HEK293 (cell line): Measurements from ENCODE around the gene IL12RB1.

Experiments
- GLI2 ChIP-seq: fragments of 450-650 bp; formaldehyde crosslinking; IDR thresholded peaks from 2 replicates; pipeline ENCODE4; 2017; ENCODE audit warnings: missing biosample characterization, missing genetic modification characterization, low read depth, borderline replicate concordance
- HOXD13 ChIP-seq: sonication (generic); formaldehyde crosslinking; IDR thresholded peaks from 2 replicates; pipeline ENCODE4 v1.8.0; 2022; ENCODE audit warnings: missing genetic modification reagents, borderline replicate concordance
- KLF17 ChIP-seq: fragments of 450-650 bp; formaldehyde crosslinking; IDR thresholded peaks from 2 replicates; pipeline ENCODE4 v1.5.1; 2016; ENCODE audit warnings: missing biosample characterization, missing genetic modification characterization
- MEIS1 ChIP-seq: sonication (generic); formaldehyde crosslinking; IDR thresholded peaks from 2 replicates; pipeline ENCODE4 v1.8.1; 2022; ENCODE audit warnings: missing genetic modification reagents, mild to moderate bottlenecking, borderline replicate concordance
- OSR2 ChIP-seq: fragments of 450-650 bp; formaldehyde crosslinking; IDR thresholded peaks from 2 replicates; pipeline ENCODE4 v1.5.1; 2016; ENCODE audit warnings: missing biosample characterization, missing genetic modification characterization
- RBAK ChIP-seq: fragments of 450-650 bp; formaldehyde crosslinking; IDR thresholded peaks from 2 replicates; pipeline ENCODE4 v1.5.1; 2016; ENCODE audit warnings: missing biosample characterization, missing genetic modification characterization
- ZBTB20 ChIP-seq: fragments of 450-650 bp; formaldehyde crosslinking; IDR thresholded peaks from 2 replicates; pipeline ENCODE4 v1.5.1; 2016; ENCODE audit warnings: missing biosample characterization, missing genetic modification characterization
- ZBTB48 ChIP-seq: fragments of 450-650 bp; formaldehyde crosslinking; IDR thresholded peaks from 2 replicates; pipeline ENCODE4 v1.5.1; 2016; ENCODE audit warnings: missing biosample characterization, missing genetic modification characterization
- ZBTB7A ChIP-seq: fragments of 450-650 bp; formaldehyde crosslinking; IDR thresholded peaks from 2 replicates; pipeline ENCODE4 v1.5.1; 2016; ENCODE audit warnings: low read depth, missing biosample characterization, missing genetic modification characterization
- ZNF133 ChIP-seq: fragments of 450-650 bp; formaldehyde crosslinking; IDR thresholded peaks from 2 replicates; pipeline ENCODE4 v1.5.1; 2016; ENCODE audit warnings: missing biosample characterization, missing genetic modification characterization
- ZNF155 ChIP-seq: fragments of 450-650 bp; formaldehyde crosslinking; IDR thresholded peaks from 2 replicates; pipeline ENCODE4 v1.5.1; 2016; ENCODE audit warnings: missing biosample characterization, missing genetic modification characterization
- ZNF335 ChIP-seq: fragments of 450-650 bp; formaldehyde crosslinking; conservative IDR thresholded peaks from 2 replicates; pipeline ENCODE4 v1.5.1; 2016; ENCODE audit warnings: missing biosample characterization, missing genetic modification characterization
- ZNF513 ChIP-seq: fragments of 450-650 bp; IDR thresholded peaks from 2 replicates; pipeline ENCODE4 v1.5.1; 2018; ENCODE audit warnings: missing biosample characterization, missing genetic modification characterization
- ZNF521 ChIP-seq: fragments of 450-650 bp; formaldehyde crosslinking; IDR thresholded peaks from 2 replicates; pipeline ENCODE4 v1.5.1; 2017; ENCODE audit warnings: missing biosample characterization, mild to moderate bottlenecking, missing genetic modification characterization
- ZNF585B ChIP-seq: fragments of 450-650 bp; formaldehyde crosslinking; IDR thresholded peaks from 2 replicates; pipeline ENCODE4 v1.5.1; 2016; ENCODE audit warnings: missing biosample characterization, missing genetic modification characterization
- ZNF596 ChIP-seq: fragments of 450-650 bp; IDR thresholded peaks from 2 replicates; pipeline ENCODE4 v1.5.0; 2018; ENCODE audit warnings: missing biosample characterization, mild to moderate bottlenecking, missing genetic modification characterization, moderate library complexity
- ZNF621 ChIP-seq: fragments of 450-650 bp; formaldehyde crosslinking; IDR thresholded peaks from 2 replicates; pipeline ENCODE4 v1.5.1; 2017; ENCODE audit warnings: missing biosample characterization, missing genetic modification characterization
- ZNF701 ChIP-seq: fragments of 450-650 bp; formaldehyde crosslinking; IDR thresholded peaks from 2 replicates; pipeline ENCODE4 v1.5.1; 2016; ENCODE audit warnings: missing biosample characterization, missing genetic modification characterization
- ZNF792 ChIP-seq: fragments of 450-650 bp; formaldehyde crosslinking; IDR thresholded peaks from 2 replicates; pipeline ENCODE4 v1.5.1; 2016; ENCODE audit warnings: missing biosample characterization, missing genetic modification characterization
- ZSCAN16 ChIP-seq: fragments of 450-650 bp; formaldehyde crosslinking; IDR thresholded peaks from 2 replicates; pipeline ENCODE4 v1.5.1; 2016; ENCODE audit warnings: missing biosample characterization, missing genetic modification characterization
- TF ChIP-seq, protein P1 (sequence below): fragments of 450-650 bp; formaldehyde crosslinking; conservative IDR thresholded peaks from 2 replicates; pipeline ENCODE4 v1.5.1; 2016; ENCODE audit warnings: low read depth, missing biosample characterization, missing genetic modification characterization
- TF ChIP-seq, protein P2 (sequence below): fragments of 450-650 bp; formaldehyde crosslinking; IDR thresholded peaks from 2 replicates; pipeline ENCODE4 v1.5.1; 2016; ENCODE audit warnings: missing biosample characterization, missing genetic modification characterization
- TF ChIP-seq, protein P3 (sequence below): fragments of 450-650 bp; formaldehyde crosslinking; IDR thresholded peaks from 2 replicates; pipeline ENCODE4 v1.5.1; 2016; ENCODE audit warnings: missing biosample characterization, missing genetic modification characterization
- TF ChIP-seq, protein P4 (sequence below): fragments of 450-650 bp; formaldehyde crosslinking; IDR thresholded peaks from 2 replicates; pipeline ENCODE4 v1.5.1; 2016; ENCODE audit warnings: missing biosample characterization, missing genetic modification characterization

IL12RB1 gene

GRCh38 chr19:18117692-18118378 lies 31.1 kb upstream of the IL12RB1 start (continued):
- TF ChIP-seq ZNF513, result no peak
- TF ChIP-seq ZNF133 (tag by site-specific recombination), result no peak
- TF ChIP-seq ZBTB20 (tag by site-specific recombination), result no peak
- TF ChIP-seq OSR2 (tag by site-specific recombination), result peak; percentile 89
- TF ChIP-seq ZSCAN16 (tag by site-specific recombination), result no peak
- TF ChIP-seq ZNF155 (tag by site-specific recombination), result no peak
- no peak for TF ChIP-seq ZNF596 (tag by site-specific recombination)
- TF ChIP-seq ZBTB7A (tag by site-specific recombination), result no peak
- no peak for TF ChIP-seq ZNF621
- TF ChIP-seq MEIS1 (CRISPR knock-in tag), result no peak
- no peak for TF ChIP-seq HOXD13 (CRISPR knock-in tag)
- no peak for TF ChIP-seq RBAK (tag by site-specific recombination)
- TF ChIP-seq, protein P1, sequence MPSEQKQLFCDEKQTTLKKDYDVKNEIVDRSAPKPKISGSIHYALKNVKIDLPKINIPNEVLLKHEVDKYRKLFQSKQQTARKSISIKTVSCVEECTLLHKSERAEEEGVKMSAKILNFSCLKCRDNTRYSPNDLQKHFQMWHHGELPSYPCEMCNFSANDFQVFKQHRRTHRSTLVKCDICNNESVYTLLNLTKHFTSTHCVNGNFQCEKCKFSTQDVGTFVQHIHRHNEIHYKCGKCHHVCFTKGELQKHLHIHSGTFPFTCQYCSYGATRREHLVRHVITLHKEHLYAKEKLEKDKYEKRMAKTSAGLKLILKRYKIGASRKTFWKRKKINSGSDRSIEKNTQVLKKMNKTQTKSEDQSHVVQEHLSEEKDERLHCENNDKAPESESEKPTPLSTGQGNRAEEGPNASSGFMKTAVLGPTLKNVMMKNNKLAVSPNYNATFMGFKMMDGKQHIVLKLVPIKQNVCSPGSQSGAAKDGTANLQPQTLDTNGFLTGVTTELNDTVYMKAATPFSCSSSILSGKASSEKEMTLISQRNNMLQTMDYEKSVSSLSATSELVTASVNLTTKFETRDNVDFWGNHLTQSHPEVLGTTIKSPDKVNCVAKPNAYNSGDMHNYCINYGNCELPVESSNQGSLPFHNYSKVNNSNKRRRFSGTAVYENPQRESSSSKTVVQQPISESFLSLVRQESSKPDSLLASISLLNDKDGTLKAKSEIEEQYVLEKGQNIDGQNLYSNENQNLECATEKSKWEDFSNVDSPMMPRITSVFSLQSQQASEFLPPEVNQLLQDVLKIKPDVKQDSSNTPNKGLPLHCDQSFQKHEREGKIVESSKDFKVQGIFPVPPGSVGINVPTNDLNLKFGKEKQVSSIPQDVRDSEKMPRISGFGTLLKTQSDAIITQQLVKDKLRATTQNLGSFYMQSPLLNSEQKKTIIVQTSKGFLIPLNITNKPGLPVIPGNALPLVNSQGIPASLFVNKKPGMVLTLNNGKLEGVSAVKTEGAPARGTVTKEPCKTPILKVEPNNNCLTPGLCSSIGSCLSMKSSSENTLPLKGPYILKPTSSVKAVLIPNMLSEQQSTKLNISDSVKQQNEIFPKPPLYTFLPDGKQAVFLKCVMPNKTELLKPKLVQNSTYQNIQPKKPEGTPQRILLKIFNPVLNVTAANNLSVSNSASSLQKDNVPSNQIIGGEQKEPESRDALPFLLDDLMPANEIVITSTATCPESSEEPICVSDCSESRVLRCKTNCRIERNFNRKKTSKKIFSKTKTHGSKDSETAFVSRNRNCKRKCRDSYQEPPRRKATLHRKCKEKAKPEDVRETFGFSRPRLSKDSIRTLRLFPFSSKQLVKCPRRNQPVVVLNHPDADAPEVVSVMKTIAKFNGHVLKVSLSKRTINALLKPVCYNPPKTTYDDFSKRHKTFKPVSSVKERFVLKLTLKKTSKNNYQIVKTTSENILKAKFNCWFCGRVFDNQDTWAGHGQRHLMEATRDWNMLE (tag by site-specific recombination), result no peak
- TF ChIP-seq, protein P2, sequence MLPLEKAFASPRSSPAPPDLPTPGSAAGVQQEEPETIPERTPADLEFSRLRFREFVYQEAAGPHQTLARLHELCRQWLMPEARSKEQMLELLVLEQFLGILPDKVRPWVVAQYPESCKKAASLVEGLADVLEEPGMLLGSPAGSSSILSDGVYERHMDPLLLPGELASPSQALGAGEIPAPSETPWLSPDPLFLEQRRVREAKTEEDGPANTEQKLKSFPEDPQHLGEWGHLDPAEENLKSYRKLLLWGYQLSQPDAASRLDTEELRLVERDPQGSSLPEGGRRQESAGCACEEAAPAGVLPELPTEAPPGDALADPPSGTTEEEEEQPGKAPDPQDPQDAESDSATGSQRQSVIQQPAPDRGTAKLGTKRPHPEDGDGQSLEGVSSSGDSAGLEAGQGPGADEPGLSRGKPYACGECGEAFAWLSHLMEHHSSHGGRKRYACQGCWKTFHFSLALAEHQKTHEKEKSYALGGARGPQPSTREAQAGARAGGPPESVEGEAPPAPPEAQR (tag by site-specific recombination), result no peak
- TF ChIP-seq, protein P3, sequence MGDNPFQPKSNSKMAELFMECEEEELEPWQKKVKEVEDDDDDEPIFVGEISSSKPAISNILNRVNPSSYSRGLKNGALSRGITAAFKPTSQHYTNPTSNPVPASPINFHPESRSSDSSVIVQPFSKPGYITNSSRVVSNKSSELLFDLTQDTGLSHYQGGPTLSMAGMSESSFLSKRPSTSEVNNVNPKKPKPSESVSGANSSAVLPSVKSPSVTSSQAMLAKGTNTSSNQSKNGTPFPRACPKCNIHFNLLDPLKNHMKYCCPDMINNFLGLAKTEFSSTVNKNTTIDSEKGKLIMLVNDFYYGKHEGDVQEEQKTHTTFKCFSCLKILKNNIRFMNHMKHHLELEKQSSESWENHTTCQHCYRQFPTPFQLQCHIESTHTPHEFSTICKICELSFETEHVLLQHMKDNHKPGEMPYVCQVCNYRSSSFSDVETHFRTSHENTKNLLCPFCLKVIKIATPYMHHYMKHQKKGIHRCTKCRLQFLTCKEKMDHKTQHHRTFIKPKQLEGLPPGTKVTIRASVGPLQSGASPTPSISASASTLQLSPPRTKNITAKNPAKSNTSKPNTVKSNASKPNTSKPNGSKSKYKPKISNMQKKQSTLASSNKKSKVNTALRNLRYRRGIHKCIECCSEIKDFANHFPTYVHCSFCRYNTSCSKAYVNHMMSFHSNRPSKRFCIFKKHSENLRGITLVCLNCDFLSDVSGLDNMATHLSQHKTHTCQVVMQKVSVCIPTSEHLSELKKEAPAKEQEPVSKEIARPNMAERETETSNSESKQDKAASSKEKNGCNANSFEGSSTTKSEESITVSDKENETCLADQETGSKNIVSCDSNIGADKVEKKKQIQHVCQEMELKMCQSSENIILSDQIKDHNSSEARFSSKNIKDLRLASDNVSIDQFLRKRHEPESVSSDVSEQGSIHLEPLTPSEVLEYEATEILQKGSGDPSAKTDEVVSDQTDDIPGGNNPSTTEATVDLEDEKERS (tag by site-specific recombination), result no peak
- TF ChIP-seq ZBTB48 (tag by site-specific recombination), result no peak
- TF ChIP-seq GLI2, result no peak
- no peak for TF ChIP-seq ZNF792
- TF ChIP-seq ZNF701 (tag by site-specific recombination), result no peak
- TF ChIP-seq, protein P4, sequence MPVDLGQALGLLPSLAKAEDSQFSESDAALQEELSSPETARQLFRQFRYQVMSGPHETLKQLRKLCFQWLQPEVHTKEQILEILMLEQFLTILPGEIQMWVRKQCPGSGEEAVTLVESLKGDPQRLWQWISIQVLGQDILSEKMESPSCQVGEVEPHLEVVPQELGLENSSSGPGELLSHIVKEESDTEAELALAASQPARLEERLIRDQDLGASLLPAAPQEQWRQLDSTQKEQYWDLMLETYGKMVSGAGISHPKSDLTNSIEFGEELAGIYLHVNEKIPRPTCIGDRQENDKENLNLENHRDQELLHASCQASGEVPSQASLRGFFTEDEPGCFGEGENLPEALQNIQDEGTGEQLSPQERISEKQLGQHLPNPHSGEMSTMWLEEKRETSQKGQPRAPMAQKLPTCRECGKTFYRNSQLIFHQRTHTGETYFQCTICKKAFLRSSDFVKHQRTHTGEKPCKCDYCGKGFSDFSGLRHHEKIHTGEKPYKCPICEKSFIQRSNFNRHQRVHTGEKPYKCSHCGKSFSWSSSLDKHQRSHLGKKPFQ (tag by site-specific recombination), result no peak
- TF ChIP-seq ZNF585B (tag by site-specific recombination), result no peak
- TF ChIP-seq ZNF335 (tag by site-specific recombination), result peak; percentile 42
- 0 out of 2 replicates have a peak, but pooled peaks have one; percentile 21 for TF ChIP-seq KLF17 (tag by site-specific recombination)
- TF ChIP-seq ZNF521 (tag by site-specific recombination), result no peak
